ENCODE results near the gene FANCL.

GRCh38 chr2:58122040-58122439 lies 119.1 kb downstream of the FANCL start:
- no peak for TF ChIP-seq POLR2A (IDR thresholded peaks at IDR 0.05)
- TF ChIP-seq, protein P1, sequence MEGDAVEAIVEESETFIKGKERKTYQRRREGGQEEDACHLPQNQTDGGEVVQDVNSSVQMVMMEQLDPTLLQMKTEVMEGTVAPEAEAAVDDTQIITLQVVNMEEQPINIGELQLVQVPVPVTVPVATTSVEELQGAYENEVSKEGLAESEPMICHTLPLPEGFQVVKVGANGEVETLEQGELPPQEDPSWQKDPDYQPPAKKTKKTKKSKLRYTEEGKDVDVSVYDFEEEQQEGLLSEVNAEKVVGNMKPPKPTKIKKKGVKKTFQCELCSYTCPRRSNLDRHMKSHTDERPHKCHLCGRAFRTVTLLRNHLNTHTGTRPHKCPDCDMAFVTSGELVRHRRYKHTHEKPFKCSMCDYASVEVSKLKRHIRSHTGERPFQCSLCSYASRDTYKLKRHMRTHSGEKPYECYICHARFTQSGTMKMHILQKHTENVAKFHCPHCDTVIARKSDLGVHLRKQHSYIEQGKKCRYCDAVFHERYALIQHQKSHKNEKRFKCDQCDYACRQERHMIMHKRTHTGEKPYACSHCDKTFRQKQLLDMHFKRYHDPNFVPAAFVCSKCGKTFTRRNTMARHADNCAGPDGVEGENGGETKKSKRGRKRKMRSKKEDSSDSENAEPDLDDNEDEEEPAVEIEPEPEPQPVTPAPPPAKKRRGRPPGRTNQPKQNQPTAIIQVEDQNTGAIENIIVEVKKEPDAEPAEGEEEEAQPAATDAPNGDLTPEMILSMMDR (IDR thresholded peaks at IDR 0.05) = no peak
